Measurements from ENCODE around the gene ABCA10.

- TF ChIP-seq CTCF (IDR thresholded peaks at IDR 0.05) (no peak), POLR2A (IDR thresholded peaks at IDR 0.05) (no peak)
Observed at GRCh38 chr17:69122065-69122464, 106.6 kb downstream of the ABCA10 start.

Measured in esophagus squamous epithelium (tissue), 4 donors.